Measurements from ENCODE around the gene BMPR1A.
"Not testable (repeated sequence)": the region's sequence is repeated elsewhere in the genome, so short reads cannot be mapped to it uniquely, and the experiment has no call there.

The BMPR1A gene

GRCh38 chr10:86849181-86849894 is 92.9 kb downstream of the BMPR1A start:
- no peak overlapping the region for H3K27ac ChIP-seq (replicated peaks)
- no peaks in the 10 kb centered on the region for H3K27me3 ChIP-seq (ENCODE audit: insufficient read depth, poor library complexity, severe bottlenecking)
- no peak for DNase-seq (ENCODE audit: low read depth in 1 of 2, low spot score in 1 of 2)
- H3K4me3 ChIP-seq (replicated peaks; ENCODE audit: insufficient read depth, low read length) = no peak overlapping the region
- no peak for TF ChIP-seq CTCF (IDR thresholded peaks at IDR 0.05; ENCODE audit: insufficient read depth, low read length)
- no peak for TF ChIP-seq SPI1 (IDR thresholded peaks at IDR 0.05; ENCODE audit: borderline replicate concordance, low read depth)
- no peak for TF ChIP-seq REST (IDR thresholded peaks at IDR 0.05; ENCODE audit: insufficient replicate concordance, low read depth)
- TF ChIP-seq GABPA (IDR thresholded peaks at IDR 0.05; ENCODE audit: low read depth) = no peak
- no peak for TF ChIP-seq POLR2AphosphoS5 (IDR thresholded peaks at IDR 0.05; ENCODE audit: low read depth)

GRCh38 chr10:86850481-86850880 is 94.1 kb downstream of the BMPR1A start:
- no peak for TF ChIP-seq POLR2AphosphoS5 (IDR thresholded peaks at IDR 0.05; ENCODE audit: low read depth)
- no peak for TF ChIP-seq SPI1 (IDR thresholded peaks at IDR 0.05; ENCODE audit: borderline replicate concordance, low read depth)
- TF ChIP-seq CTCF (IDR thresholded peaks at IDR 0.05; ENCODE audit: insufficient read depth, low read length) = no peak
- no peak for TF ChIP-seq GABPA (IDR thresholded peaks at IDR 0.05; ENCODE audit: low read depth)
- no peak for TF ChIP-seq REST (IDR thresholded peaks at IDR 0.05; ENCODE audit: insufficient replicate concordance, low read depth)
- Histone ChIP-seq H3K4me3 (replicated peaks; ENCODE audit: insufficient read depth, low read length) (no peak overlapping the region), H3K27ac (replicated peaks) (no peak overlapping the region), H3K27me3 (ENCODE audit: insufficient read depth, poor library complexity, severe bottlenecking) (no peaks in the 10 kb centered on the region)
- DNase-seq (ENCODE audit: low read depth in 1 of 2, low spot score in 1 of 2) = no peak

GRCh38 chr10:86851328-86852207 is 95.1 kb downstream of the BMPR1A start:
- no peak overlapping the region for H3K27ac ChIP-seq (replicated peaks)
- no peaks in the 10 kb centered on the region for H3K27me3 ChIP-seq (ENCODE audit: insufficient read depth, poor library complexity, severe bottlenecking)
- TF ChIP-seq CTCF (IDR thresholded peaks at IDR 0.05; ENCODE audit: insufficient read depth, low read length) (no peak), POLR2AphosphoS5 (IDR thresholded peaks at IDR 0.05; ENCODE audit: low read depth) (no peak), SPI1 (IDR thresholded peaks at IDR 0.05; ENCODE audit: borderline replicate concordance, low read depth) (no peak), REST (IDR thresholded peaks at IDR 0.05; ENCODE audit: insufficient replicate concordance, low read depth) (no peak), GABPA (IDR thresholded peaks at IDR 0.05; ENCODE audit: low read depth) (no peak)
- DNase-seq (ENCODE audit: low read depth in 1 of 2, low spot score in 1 of 2) = no peak
- H3K4me3 ChIP-seq (replicated peaks; ENCODE audit: insufficient read depth, low read length) = no peak overlapping the region

GRCh38 chr10:86853582-86853981 is 97.2 kb downstream of the BMPR1A start:
- H3K27ac ChIP-seq (replicated peaks); DNase-seq (ENCODE audit: low read depth in 1 of 2, low spot score in 1 of 2); H3K27me3 ChIP-seq (ENCODE audit: insufficient read depth, poor library complexity, severe bottlenecking); H3K4me3 ChIP-seq (replicated peaks; ENCODE audit: insufficient read depth, low read length): not testable (repeated sequence)
